Stimulated activated effector memory CD8-positive, alpha-beta T cell treated with anti-CD3 and anti-CD28 coated beads, Interleukin-12 subunit alpha, Interleukin-12 subunit beta, amount 100 ng/mL, for 72 hours (primary cell): ENCODE measurements around the gene TAF6L.

ENCODE experiments used
- ATAC-seq: fragments of 150-1000 bp; cut with Tn5 transposase; 2 replicates; pipeline ENCODE4 v1.10.0; 2021
- DNase-seq, 2 donors: peaks; one replicate each; pipeline ENCODE4 v3.0.0; 2021 to 2022; ENCODE audit warnings: low spot score in 2 of 2
- H3K27ac Mint-ChIP-seq: one replicate; pipeline ENCODE4 v1.8.0; 2022; ENCODE audit warnings: mild to moderate bottlenecking, mixed read lengths
- H3K36me3 Mint-ChIP-seq: one replicate; pipeline ENCODE4 v1.8.0; 2022; ENCODE audit warnings: mild to moderate bottlenecking, mixed read lengths
- H3K4me1 Mint-ChIP-seq: one replicate; pipeline ENCODE4 v1.8.0; 2022; ENCODE audit warnings: mixed read lengths
- H3K4me3 Mint-ChIP-seq: one replicate; pipeline ENCODE4 v1.8.0; 2022; ENCODE audit warnings: mild to moderate bottlenecking, mixed read lengths
- H3K9me3 Mint-ChIP-seq: one replicate; pipeline ENCODE4 v1.8.0; 2022; ENCODE audit warnings: mixed read lengths

Gene TAF6L

DNA sequence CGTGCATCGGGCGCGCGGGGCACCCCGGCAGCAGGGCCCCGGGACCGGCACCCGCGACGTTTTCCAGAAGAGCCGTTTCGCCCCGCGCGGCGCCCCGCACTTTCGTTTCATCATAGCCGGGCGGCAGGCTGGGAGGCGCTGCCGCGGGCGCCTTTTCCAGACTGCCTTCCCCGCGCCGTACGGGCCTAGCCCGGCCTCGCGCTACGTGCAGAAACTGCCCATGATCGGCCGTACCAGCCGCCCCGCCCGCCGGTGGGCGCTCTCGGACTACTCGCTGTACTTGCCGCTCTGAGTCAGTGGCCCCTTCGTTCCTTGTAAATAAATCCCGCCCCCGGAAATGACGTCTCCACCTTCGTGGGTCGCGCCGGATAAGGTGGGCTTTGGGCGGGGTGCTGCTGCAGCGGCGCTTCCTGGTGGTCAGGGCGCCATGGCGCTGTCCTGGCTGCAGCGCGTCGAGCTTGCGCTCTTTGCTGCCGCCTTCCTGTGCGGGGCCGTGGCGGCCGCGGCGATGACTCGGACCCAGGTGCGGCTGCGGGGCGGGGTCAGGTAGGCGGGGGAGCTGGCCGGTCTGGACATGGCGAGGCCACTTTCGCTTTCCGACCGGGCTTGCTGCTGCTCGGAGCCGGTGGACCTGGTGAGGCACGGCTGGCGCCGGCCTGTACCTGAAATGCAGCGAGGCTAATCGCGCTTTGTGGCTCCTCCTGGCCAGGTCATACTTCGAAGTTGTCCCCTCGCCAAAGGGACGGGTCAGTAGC lies 16.0 kb downstream of the TAF6L start, which contains the start of gene TMEM179B:
TMEM179B (plus strand) TSS at position 398 of the 755 bp plus-strand sequence; CDS start at position 428, 30 bp downstream.
- Mint-ChIP-seq H3K4me3 (peak within 1 kb of the TSS; percentile 92), H3K36me3 (peaks cover 82% of the 10 kb centered on the region), H3K9me3 (no peaks in the 10 kb centered on the region), H3K27ac (peak within 1 kb of the TSS; percentile 92), H3K4me1 (peaks cover 36% of the 10 kb centered on the region)
- peak; percentile 87 for ATAC-seq
- DNase-seq, result peak; percentile 91 to 99

GRCh38 chr11:62788991-62789390 lies 17.8 kb downstream of the TAF6L start:
- Mint-ChIP-seq H3K4me3 (peak overlapping the region; percentile 92), H3K36me3 (peaks cover 82% of the 10 kb centered on the region)

DNA sequence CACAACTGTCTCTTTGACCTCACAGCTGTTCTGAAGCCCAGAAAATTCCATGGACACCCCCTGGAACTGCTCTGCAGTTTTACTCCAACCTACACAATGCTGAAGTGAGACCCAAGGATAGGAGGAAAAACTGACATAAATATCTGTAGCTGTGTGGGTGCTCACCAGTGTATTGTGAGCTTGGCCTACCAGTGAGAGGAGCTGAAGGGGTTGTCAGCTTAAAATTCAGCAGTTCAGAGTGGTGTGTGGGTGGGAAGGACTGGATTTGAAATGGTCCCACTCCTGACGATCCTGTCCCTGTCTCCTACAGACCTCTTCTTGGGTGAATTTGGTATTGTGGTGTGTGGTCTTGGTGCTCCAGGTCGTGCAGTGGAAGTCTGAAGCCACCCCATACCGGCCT lies 18.4 kb downstream of the TAF6L start:
- no peak for DNase-seq
- H3K4me3 Mint-ChIP-seq, result peak overlapping the region; percentile 92
- H3K4me1 Mint-ChIP-seq, result peaks cover 47% of the 10 kb centered on the region
- H3K9me3 Mint-ChIP-seq, result no peaks in the 10 kb centered on the region
- peaks cover 82% of the 10 kb centered on the region for H3K36me3 Mint-ChIP-seq
- ATAC-seq, result no peak
- peak overlapping the region; percentile 88 for H3K27ac Mint-ChIP-seq

More at GRCh38 chr11:62788991-62789390, 17.8 kb downstream of the TAF6L start:
- DNase-seq, result no peak
- H3K4me1 Mint-ChIP-seq, result peaks cover 41% of the 10 kb centered on the region
- H3K27ac Mint-ChIP-seq, result peak overlapping the region; percentile 10
- no peaks in the 10 kb centered on the region for H3K9me3 Mint-ChIP-seq
- no peak for ATAC-seq

DNA sequence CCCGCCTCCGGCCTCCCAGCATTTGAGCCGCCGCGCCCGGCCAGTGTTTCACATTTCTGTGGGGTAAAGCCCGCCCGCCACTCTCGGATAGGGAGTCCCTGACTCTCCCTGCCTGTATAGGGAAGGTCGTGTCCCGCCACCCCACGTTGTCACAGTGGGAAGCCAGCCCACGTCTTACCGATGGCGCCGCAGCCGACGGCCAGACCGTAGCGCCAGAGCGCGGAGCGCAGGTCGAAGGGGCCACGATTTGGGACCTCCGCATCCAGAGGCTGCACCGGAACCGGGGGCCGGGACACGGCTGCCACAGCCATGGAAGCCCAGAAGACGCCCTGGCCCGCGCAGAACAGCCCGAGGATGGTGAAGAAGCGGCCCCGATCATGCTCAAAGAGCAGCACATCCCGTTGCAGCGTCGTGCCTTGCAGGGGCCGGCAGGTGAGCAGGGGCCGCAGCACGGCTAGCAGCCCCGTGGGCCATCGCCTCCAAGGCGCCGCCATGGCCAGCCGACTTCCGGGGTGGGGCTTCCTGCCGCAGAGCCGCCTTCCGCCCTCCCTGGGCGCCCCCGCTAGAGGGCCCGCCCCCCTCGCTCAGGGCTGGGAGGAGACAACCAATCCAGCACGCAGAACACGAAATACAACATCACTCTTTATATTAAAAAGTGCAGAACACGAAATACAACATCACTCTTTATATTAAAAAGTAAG lies 20.5 kb downstream of the TAF6L start, which contains the start of gene TMEM223:
TMEM223 (minus strand) TSS at position 506 of the 701 bp plus-strand sequence; CDS start at position 494, 12 bp downstream.
- H3K36me3 Mint-ChIP-seq, result peaks cover 95% of the 10 kb centered on the region
- peak within 1 kb of the TSS; percentile 92 for H3K4me3 Mint-ChIP-seq
- ATAC-seq, result peak; percentile 86
- no peaks in the 10 kb centered on the region for H3K9me3 Mint-ChIP-seq
- DNase-seq, result peak; percentile 84 to 92
- H3K4me1 Mint-ChIP-seq, result peaks cover 39% of the 10 kb centered on the region
- H3K27ac Mint-ChIP-seq, result peak within 1 kb of the TSS; percentile 88

DNA sequence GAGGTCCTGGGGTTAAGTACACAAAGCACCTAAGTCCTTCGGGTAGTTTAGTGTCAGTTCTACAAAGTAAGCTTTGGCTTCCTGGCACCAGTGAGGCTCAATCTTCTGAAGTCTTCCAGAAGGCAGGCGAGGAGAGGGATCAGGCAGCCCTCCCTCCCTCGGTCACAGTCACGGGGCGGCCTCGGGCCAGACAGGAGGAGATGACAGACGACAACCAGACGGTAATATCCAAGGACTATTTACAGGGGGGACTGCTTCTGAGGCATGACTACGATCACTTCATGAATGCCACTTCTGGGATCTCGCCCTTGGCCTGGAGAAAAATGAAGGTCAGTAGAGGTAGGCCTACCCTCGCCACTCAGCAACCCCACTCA lies 21.0 kb downstream of the TAF6L start:
- DNase-seq, result no peak
- Mint-ChIP-seq H3K4me1 (peaks cover 39% of the 10 kb centered on the region), H3K27ac (peak overlapping the region; percentile 88), H3K36me3 (peaks cover 97% of the 10 kb centered on the region), H3K4me3 (peak overlapping the region; percentile 92), H3K9me3 (no peaks in the 10 kb centered on the region)
- ATAC-seq, result no peak

DNA sequence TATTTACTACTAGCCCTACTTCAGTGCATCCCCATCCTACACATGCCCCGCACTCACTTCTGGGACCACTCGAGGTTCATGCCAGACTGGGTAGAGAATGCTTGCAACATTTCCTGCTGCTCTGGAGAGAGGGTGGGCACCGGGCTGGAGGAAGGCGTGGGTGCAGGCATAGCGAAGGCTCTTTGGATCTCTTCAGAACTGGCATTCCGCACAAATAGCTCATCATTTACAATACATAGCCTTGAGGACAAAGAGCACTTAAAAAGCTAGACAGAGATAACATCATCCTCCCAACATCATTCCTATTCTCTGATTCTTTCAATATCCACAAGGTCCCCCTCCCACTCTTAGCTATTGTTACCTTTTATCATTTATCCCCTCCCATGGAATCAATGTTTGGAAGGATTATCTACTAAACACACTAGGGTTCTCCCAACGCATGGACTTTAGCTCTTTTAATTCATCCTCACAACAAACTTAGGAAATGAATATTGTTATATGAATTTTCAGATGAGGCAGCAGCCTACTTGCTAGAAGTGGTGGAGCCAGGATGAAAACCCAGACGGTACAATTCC lies 23.1 kb downstream of the TAF6L start:
- no peak for DNase-seq
- H3K4me3 Mint-ChIP-seq, result no peak overlapping the region

DNA sequence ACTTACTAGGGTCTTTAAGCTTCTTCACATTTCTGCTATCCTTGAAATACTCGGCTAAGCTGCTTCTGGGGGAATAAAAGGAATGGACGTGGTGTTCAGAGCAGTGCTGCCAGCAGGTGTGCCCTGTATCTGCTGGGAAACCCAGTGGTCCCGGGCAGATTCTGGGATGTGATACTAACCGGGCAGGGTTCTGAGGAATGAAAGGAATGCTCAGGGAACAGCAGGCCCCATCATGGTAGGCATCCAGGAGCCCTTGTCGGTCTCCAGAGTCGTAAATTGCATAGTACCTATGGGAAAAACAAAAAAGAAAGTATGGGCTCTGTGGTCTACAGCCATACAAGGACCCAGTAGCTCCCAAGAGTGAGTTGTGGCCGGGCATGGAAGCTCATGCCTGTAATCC lies 25.1 kb downstream of the TAF6L start:
- peaks cover 23% of the 10 kb centered on the region for H3K4me1 Mint-ChIP-seq
- peaks cover 100% of the 10 kb centered on the region for H3K36me3 Mint-ChIP-seq
- H3K9me3 Mint-ChIP-seq, result no peaks in the 10 kb centered on the region
- peak overlapping the region; percentile 78 for H3K27ac Mint-ChIP-seq
- ATAC-seq (no peak), DNase-seq (no peak)
- H3K4me3 Mint-ChIP-seq, result no peak overlapping the region

More for the DNA sequence above, 23.1 kb downstream of the TAF6L start:
- ATAC-seq, result no peak
- H3K4me1 Mint-ChIP-seq, result peaks cover 31% of the 10 kb centered on the region
- H3K9me3 Mint-ChIP-seq, result no peaks in the 10 kb centered on the region
- peak overlapping the region; percentile 54 for H3K27ac Mint-ChIP-seq
- peaks cover 100% of the 10 kb centered on the region for H3K36me3 Mint-ChIP-seq

DNA sequence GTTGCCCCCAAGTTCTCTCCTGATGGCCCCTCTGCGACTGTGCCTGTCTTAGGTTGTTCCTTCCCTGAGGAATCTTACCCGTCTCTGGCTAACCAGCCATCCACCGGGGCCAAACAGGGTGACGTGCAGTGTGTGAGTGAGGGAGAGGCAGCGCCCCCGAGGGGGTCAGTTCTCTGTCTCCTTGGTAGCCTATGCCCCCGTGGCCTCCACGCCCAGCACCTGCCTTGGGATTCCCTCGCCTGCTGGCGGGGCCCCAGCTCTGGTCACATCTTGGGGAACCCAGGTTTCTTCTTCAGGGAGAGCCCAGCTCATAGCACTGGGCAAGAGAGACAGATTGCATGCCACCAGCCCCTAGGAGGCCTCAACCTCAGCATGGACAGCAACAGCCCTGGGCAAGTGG lies 28.3 kb downstream of the TAF6L start:
- H3K4me1 Mint-ChIP-seq, result peaks cover 37% of the 10 kb centered on the region
- no peak overlapping the region for H3K4me3 Mint-ChIP-seq
- H3K36me3 Mint-ChIP-seq, result peaks cover 100% of the 10 kb centered on the region
- DNase-seq, result no peak
- H3K9me3 Mint-ChIP-seq, result no peaks in the 10 kb centered on the region
- H3K27ac Mint-ChIP-seq, result peak overlapping the region; percentile 74
- ATAC-seq, result peak; percentile 17

DNA sequence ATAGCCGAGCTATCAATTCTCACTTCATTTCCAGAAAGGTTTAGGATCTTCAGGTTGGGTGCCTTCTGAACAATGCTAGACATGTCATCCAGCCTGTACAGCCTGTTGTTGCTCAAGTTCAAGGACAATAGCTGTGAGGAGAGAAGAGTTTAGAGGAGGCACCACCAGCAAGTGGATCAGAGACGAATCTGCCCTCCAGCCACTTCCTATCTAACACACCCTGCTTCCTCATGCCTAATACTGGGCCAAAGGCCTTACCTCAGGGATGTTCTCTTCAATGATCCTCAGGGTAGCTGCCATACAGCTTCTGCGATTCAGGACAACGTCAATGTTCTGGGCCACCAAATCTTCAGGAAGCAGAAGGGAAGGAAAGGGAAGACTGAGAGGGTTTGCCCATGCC lies 29.9 kb downstream of the TAF6L start:
- Mint-ChIP-seq H3K27ac (peak overlapping the region; percentile 82), H3K4me1 (peaks cover 47% of the 10 kb centered on the region), H3K9me3 (no peaks in the 10 kb centered on the region), H3K36me3 (peaks cover 97% of the 10 kb centered on the region), H3K4me3 (no peak overlapping the region)
- no peak for ATAC-seq
- DNase-seq, result no peak

- peak; percentile 51 for ATAC-seq
- H3K4me1 Mint-ChIP-seq, result peaks cover 62% of the 10 kb centered on the region
- H3K9me3 Mint-ChIP-seq, result no peaks in the 10 kb centered on the region
- peak overlapping the region; percentile 98 for H3K27ac Mint-ChIP-seq
- DNase-seq, result no peak
- H3K4me3 Mint-ChIP-seq, result peak overlapping the region; percentile 96
- H3K36me3 Mint-ChIP-seq, result peaks cover 63% of the 10 kb centered on the region
Observed at GRCh38 chr11:62804310-62805075, 33.3 kb downstream of the TAF6L start.

DNA sequence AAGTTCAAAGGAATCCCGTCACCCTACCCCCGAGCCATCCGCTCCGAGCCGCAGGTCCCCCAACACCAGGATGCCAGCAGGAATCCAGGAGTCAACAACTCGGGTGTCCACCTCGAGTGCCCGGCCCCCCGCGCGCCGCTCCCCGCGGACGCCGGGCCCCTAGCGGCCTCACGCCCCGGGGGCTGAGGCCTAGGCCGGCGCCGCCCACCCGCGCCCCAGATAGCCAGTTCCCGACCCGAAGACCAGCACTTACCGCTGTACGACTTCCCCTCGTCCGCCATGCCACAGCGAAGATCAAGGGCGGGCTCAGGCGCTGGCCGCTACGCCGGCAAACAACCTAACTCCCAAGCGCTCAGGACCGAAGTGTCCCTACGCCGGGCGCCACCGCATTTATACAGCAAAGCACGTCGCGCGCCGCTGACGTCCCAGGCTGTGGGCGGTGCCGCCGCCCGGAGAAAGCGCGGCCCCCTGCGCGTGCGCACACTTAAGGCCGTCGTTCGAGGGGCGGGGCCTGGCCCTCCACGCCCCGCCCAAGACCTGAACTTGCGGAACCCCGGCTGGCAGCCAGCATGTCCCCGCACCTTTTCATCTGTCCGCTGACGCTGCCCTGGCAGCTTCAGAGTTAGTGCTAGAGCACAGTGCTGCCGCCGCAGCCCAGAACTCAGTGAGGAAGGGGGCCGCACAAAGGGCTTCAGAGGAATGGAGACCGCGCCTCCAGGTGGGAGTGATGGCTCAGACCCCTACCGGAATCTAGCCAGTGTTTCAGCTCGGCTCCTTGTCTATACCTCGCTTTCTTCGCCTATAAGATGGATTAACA lies 34.1 kb downstream of the TAF6L start, which contains the start of gene NXF1:
NXF1 (minus strand) TSS at position 365 of the 817 bp plus-strand sequence; CDS start at position 281, 84 bp downstream.
- Mint-ChIP-seq H3K4me1 (peaks cover 56% of the 10 kb centered on the region), H3K36me3 (peaks cover 55% of the 10 kb centered on the region), H3K27ac (peak within 1 kb of the TSS; percentile 98)

GRCh38 chr11:62805961-62806441 lies 34.8 kb downstream of the TAF6L start:
- Mint-ChIP-seq H3K4me1 (peaks cover 58% of the 10 kb centered on the region), H3K4me3 (peak overlapping the region; percentile 96), H3K36me3 (peaks cover 48% of the 10 kb centered on the region), H3K27ac (peak overlapping the region; percentile 98), H3K9me3 (no peaks in the 10 kb centered on the region)
- DNase-seq (peak in 1 of 2 donors; percentile 67), ATAC-seq (peak; percentile 50)

More for the DNA sequence above, 34.1 kb downstream of the TAF6L start, which contains the start of gene NXF1:
- DNase-seq (peak; percentile 99), ATAC-seq (peak; percentile 88)
- Mint-ChIP-seq H3K4me3 (peak within 1 kb of the TSS; percentile 96), H3K9me3 (no peaks in the 10 kb centered on the region)

DNA sequence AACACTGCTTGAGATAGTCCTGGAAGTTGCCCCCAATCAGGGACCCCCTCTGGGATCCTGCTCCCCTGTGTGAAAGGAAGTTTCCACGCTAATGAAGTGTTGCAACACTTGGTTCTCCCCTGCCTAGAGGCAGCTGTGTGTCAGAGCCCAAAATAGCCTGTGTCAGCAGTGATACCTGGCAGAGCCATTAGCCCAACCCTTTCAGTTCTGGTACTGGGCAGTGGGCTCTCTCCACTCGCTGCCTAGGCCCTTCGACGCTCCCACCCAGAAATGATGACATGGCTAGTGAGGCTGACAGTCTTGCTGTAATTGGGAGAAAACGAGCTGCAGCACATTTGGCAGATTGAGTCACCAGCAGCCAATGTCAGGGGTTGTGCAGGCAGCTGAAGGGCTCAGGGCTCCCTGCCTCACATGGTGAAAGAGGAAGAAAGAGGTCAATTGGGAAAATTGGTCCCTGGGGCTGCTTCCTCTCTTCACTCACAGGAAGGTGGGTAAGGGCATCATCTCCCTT lies 35.5 kb downstream of the TAF6L start:
- Mint-ChIP-seq H3K36me3 (peaks cover 41% of the 10 kb centered on the region), H3K27ac (peak overlapping the region; percentile 98), H3K9me3 (no peaks in the 10 kb centered on the region), H3K4me3 (peak overlapping the region; percentile 96), H3K4me1 (peaks cover 57% of the 10 kb centered on the region)
- ATAC-seq (no peak), DNase-seq (no peak)

GRCh38 chr11:62810748-62811147 lies 39.6 kb downstream of the TAF6L start:
- DNase-seq (no peak), ATAC-seq (no peak)
- Mint-ChIP-seq H3K9me3 (no peaks in the 10 kb centered on the region), H3K4me1 (peaks cover 25% of the 10 kb centered on the region), H3K4me3 (no peak overlapping the region), H3K36me3 (peaks cover 25% of the 10 kb centered on the region), H3K27ac (peak overlapping the region; percentile 4)
